ENCODE measurements around the gene PHEX. TPM values are rescaled to one million over a fixed set of nuclear protein-coding genes. Genes with fewer than 3 reads are reported as not detected.

The PHEX gene
- total RNA-seq, 1 experiment from 2014 or later = 0.27 TPM

GRCh38 chrX:22128961-22129360 is 96.8 kb downstream of the PHEX start:
- DNase-seq (ENCODE audit: low read depth, low spot score) (no peak), ATAC-seq (no peak)
- BruUV-seq (replicated peaks) = no TSS peak
- Histone ChIP-seq H4K20me1 (ENCODE audit: insufficient read depth) (no peaks in the 10 kb centered on the region), H3K4me3 (replicated peaks in 1 of 2; ENCODE audit: low read depth in 1 of 2, low read length in 2 of 2) (no peak overlapping the region), H3K4me1 (ENCODE audit: control insufficient read depth in 1 of 2, insufficient read depth in 2 of 2, low read length in 2 of 2) (no peaks in the 10 kb centered on the region), H3K9me3 (ENCODE audit: control insufficient read depth in 1 of 2, insufficient read depth in 1 of 2, low read depth in 1 of 2, low read length in 2 of 2) (no peaks in the 10 kb centered on the region), H3K36me3 (ENCODE audit: control insufficient read depth in 1 of 2, insufficient read depth in 2 of 2, low read length in 2 of 2) (no peaks in the 10 kb centered on the region), H3K27ac (ENCODE audit: low read depth, low read length) (no peak overlapping the region), H2AFZ (ENCODE audit: low read depth, low read length, poor library complexity, severe bottlenecking) (no peak overlapping the region), H3K27me3 (ENCODE audit: insufficient read depth, low read length) (no peaks in the 10 kb centered on the region), H3K9ac (ENCODE audit: low read length) (no peak overlapping the region), H3K4me2 (ENCODE audit: low read length) (no peak overlapping the region), H3K79me2 (ENCODE audit: insufficient read depth, low read length) (no peaks in the 10 kb centered on the region), H3K9me2 (ENCODE audit: insufficient read depth) (no peaks in the 10 kb centered on the region)
- ChIA-PET CTCF (no interaction called here), RAD21 (ENCODE audit: low non-redundant PET in 1 of 2, low total read pairs in 2 of 2, uncharacterized antibody in 2 of 2, unreplicated experiment in 2 of 2) (no interaction called here), POLR2A (no interaction called here)
- TF ChIP-seq TCF7L2 (IDR thresholded peaks at IDR 0.05; ENCODE audit: borderline replicate concordance, extremely low read depth, insufficient read depth, insufficient read length) (no peak), SRF (IDR thresholded peaks at IDR 0.05; ENCODE audit: low read depth) (no peak), CTCF (IDR thresholded peaks at IDR 0.05 in 2 of 3, conservative IDR thresholded peaks at IDR 0.05 in 1 of 3; ENCODE audit: borderline replicate concordance in 1 of 3, insufficient read depth in 1 of 3, low read depth in 2 of 3, low read length in 2 of 3) (no peak), ZNF274 (IDR thresholded peaks at IDR 0.05; ENCODE audit: low read depth, low read length) (no peak), CEBPB (IDR thresholded peaks at IDR 0.05; ENCODE audit: low read depth) (no peak), ZBTB33 (IDR thresholded peaks at IDR 0.05; ENCODE audit: extremely low read depth, insufficient replicate concordance, low read length) (no peak), MAX (IDR thresholded peaks at IDR 0.05) (no peak), SP1 (IDR thresholded peaks at IDR 0.05; ENCODE audit: low read depth) (no peak), ELF1 (IDR thresholded peaks at IDR 0.05; ENCODE audit: borderline replicate concordance, low read depth) (no peak), CBX3 (IDR thresholded peaks at IDR 0.05; ENCODE audit: low read depth) (no peak), EZH2 (IDR thresholded peaks at IDR 0.05) (no peak), EZH2phosphoT487 (IDR thresholded peaks at IDR 0.05; ENCODE audit: borderline replicate concordance) (no peak), ATF3 (IDR thresholded peaks at IDR 0.05) (no peak), EGR1 (IDR thresholded peaks at IDR 0.05; ENCODE audit: low read depth) (no peak), SIN3A (IDR thresholded peaks at IDR 0.05; ENCODE audit: low read depth) (no peak)
- TF ChIP-seq, protein P1, sequence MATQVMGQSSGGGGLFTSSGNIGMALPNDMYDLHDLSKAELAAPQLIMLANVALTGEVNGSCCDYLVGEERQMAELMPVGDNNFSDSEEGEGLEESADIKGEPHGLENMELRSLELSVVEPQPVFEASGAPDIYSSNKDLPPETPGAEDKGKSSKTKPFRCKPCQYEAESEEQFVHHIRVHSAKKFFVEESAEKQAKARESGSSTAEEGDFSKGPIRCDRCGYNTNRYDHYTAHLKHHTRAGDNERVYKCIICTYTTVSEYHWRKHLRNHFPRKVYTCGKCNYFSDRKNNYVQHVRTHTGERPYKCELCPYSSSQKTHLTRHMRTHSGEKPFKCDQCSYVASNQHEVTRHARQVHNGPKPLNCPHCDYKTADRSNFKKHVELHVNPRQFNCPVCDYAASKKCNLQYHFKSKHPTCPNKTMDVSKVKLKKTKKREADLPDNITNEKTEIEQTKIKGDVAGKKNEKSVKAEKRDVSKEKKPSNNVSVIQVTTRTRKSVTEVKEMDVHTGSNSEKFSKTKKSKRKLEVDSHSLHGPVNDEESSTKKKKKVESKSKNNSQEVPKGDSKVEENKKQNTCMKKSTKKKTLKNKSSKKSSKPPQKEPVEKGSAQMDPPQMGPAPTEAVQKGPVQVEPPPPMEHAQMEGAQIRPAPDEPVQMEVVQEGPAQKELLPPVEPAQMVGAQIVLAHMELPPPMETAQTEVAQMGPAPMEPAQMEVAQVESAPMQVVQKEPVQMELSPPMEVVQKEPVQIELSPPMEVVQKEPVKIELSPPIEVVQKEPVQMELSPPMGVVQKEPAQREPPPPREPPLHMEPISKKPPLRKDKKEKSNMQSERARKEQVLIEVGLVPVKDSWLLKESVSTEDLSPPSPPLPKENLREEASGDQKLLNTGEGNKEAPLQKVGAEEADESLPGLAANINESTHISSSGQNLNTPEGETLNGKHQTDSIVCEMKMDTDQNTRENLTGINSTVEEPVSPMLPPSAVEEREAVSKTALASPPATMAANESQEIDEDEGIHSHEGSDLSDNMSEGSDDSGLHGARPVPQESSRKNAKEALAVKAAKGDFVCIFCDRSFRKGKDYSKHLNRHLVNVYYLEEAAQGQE (IDR thresholded peaks at IDR 0.05; ENCODE audit: low read depth) = no peak
- intact Hi-C loops (cut with micrococcal nuclease) = no loop called here

Data from HCT116 (cell line).